Central memory CD8-positive, alpha-beta T cell (primary cell): ENCODE measurements around the gene DYNC1H1.

ENCODE experiments used
- ATAC-seq: fragments of 150-1000 bp; cut with Tn5 transposase; replicated peaks from 2 replicates; pipeline ENCODE4 v1.10.0; 2022; ENCODE audit warnings: mild to moderate bottlenecking, moderate FRiP score, moderate number of reproducible peaks; ENCODE audit not compliant: poor library complexity, severe bottlenecking; ENCODE audit errors: extremely low read depth
- DNase-seq, 2 donors: peaks; one replicate each; pipeline ENCODE4 v3.0.0; 2021; ENCODE audit warnings: low spot score in 2 of 2
- H3K27ac Mint-ChIP-seq: one replicate; pipeline ENCODE4 v1.8.0; 2022; ENCODE audit warnings: low read depth, mild to moderate bottlenecking, moderate library complexity, mixed read lengths
- H3K27me3 Mint-ChIP-seq: one replicate; pipeline ENCODE4 v1.8.0; 2022; ENCODE audit warnings: mixed read lengths
- H3K36me3 Mint-ChIP-seq: one replicate; pipeline ENCODE4 v1.8.0; 2022; ENCODE audit warnings: mild to moderate bottlenecking, moderate library complexity, mixed read lengths; ENCODE audit not compliant: insufficient read depth
- H3K4me1 Mint-ChIP-seq: one replicate; pipeline ENCODE4 v1.8.0; 2022; ENCODE audit warnings: mixed read lengths
- H3K4me3 Mint-ChIP-seq: one replicate; pipeline ENCODE4 v1.8.0; 2022; ENCODE audit warnings: mild to moderate bottlenecking, moderate library complexity, mixed read lengths
- H3K9me3 Mint-ChIP-seq: one replicate; pipeline ENCODE4 v1.8.0; 2022; ENCODE audit warnings: mixed read lengths

Gene DYNC1H1

DNA sequence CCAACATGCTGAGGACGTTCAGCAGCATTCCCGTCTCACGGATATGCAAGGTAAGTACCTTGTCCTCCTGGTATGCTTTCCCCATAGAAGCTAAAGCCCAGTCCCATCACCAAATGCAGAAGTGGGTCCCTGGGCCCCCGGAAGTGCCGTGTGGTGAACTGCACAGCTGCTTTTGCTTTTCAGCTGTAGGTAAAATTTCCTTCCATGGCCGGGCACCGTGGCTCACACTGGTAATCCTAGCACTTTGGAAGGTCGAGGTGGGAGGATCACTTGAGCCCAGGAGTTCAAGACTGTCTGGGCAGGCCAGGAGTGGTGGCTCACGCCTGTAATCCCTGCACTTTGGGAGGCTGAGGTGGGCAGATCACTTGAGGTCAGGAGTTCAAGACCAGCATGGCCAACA is 78.3 kb downstream of the DYNC1H1 start:
- no peak overlapping the region for H3K4me3 Mint-ChIP-seq
- H3K4me1 Mint-ChIP-seq = no peaks in the 10 kb centered on the region
- no peak overlapping the region for H3K27ac Mint-ChIP-seq
- no peak for DNase-seq
- H3K36me3 Mint-ChIP-seq = peaks cover 75% of the 10 kb centered on the region
- H3K27me3 Mint-ChIP-seq = no peaks in the 10 kb centered on the region
- ATAC-seq = no peak
- H3K9me3 Mint-ChIP-seq = no peaks in the 10 kb centered on the region

DNA sequence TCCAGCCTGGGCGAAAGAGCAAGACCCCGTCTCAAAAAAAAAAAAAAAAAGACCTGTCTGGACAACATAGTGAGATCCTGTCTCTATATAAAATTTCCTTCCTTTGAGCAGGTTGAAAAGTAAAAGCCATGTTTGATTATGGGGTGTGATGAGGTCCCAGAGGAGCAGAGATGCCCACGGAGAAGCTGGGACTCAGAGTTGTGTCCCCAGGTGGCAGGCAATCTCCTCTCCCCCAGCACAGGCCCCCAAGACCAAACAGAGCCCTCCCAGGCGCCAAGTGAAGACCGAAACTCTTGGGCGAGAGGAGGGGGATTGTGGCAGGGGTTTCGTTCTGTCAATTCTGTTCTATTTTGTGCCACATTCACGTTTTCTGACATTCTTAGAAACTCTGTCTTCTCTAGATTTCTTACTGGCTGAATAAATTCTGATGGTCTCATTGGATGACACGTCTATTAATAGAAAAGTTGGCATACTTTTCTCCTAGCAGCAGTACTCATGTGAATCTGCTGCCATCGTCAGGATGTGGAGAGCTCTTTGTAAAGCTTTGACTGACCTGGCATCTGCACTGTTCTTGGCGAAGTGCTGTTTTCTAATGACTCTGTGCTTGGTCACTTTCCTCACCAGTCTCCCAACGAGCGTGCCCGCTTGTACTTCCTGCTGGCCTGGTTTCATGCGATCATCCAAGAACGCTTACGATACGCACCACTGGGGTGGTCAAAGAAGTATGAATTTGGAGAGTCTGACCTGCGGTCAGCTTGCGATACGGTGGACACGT is 79.1 kb downstream of the DYNC1H1 start:
- no peak for DNase-seq
- Mint-ChIP-seq H3K36me3 (peaks cover 71% of the 10 kb centered on the region), H3K27me3 (no peaks in the 10 kb centered on the region), H3K9me3 (no peaks in the 10 kb centered on the region), H3K4me1 (no peaks in the 10 kb centered on the region), H3K27ac (no peak overlapping the region), H3K4me3 (no peak overlapping the region)
- no peak for ATAC-seq

DNA sequence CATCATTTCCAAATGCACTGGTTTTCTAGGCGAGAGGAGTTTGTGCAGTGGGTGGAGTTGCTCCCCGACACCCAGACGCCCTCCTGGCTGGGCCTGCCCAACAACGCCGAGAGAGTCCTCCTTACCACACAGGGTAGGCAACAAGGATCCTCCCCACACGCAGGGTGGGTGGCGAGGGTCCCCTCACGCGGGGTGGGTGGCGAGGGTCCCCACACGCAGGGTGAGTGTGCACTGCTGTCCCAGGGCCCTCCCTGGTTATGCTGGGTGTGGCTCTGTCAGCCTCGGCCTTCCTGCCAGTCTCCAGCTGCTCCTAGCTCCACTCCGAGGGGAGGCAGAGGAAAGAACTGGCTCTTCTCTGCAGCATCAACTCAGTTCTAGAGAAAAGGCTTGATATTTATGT is 80.2 kb downstream of the DYNC1H1 start:
- H3K4me3 Mint-ChIP-seq = no peak overlapping the region
- H3K9me3 Mint-ChIP-seq = no peaks in the 10 kb centered on the region
- H3K27ac Mint-ChIP-seq = no peak overlapping the region
- ATAC-seq = no peak
- no peaks in the 10 kb centered on the region for H3K4me1 Mint-ChIP-seq
- no peaks in the 10 kb centered on the region for H3K27me3 Mint-ChIP-seq
- no peak for DNase-seq
- peaks cover 67% of the 10 kb centered on the region for H3K36me3 Mint-ChIP-seq

DNA sequence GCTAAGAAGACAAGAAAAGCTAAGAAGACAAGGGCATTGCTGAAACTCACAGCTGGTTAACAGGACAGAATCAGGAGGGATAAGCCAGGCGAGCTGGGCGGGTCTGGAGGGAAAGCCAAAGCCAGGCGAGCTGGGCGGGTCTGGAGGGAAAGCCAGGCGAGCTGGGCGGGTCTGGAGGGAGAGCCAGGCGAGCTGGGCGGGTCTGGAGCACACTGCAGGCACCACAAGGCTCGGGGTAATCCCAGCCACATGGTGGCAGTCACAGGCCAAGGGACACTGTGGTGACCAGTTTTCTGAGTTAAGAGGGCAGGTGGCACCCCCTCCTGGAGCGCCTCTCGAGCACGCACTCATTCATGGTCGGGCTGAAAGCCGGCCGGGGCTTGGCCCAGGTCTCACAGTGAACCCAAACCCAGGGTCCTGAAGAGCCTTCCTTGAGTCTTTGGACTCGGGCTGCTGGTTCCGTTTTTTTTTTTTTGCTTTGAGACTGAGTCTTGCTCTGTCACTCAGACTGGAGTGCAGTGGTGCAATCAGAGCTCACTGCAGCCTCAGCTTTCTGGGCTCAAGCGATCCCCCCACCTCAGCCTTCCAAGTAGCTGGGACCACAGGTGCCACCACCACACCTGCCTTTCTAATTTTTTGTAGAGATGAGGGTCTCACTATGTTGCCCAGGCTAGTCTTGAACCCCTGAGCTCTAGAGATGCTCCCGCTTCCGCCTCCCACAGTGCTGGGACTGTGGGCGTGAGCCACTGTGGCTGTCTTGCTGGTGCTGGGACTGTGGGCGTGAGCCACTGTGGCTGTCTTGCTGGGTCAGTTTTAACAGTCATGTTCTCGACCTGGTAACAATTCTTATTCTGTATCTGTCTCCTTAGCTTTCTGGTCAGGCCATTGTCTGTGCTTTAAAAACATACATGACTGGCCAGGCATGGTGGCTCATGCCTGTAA is 82.2 kb downstream of the DYNC1H1 start:
- Mint-ChIP-seq H3K27me3 (no peaks in the 10 kb centered on the region), H3K9me3 (no peaks in the 10 kb centered on the region), H3K4me3 (no peak overlapping the region), H3K27ac (no peak overlapping the region), H3K36me3 (peaks cover 62% of the 10 kb centered on the region), H3K4me1 (no peaks in the 10 kb centered on the region)
- ATAC-seq = no peak
- no peak for DNase-seq

DNA sequence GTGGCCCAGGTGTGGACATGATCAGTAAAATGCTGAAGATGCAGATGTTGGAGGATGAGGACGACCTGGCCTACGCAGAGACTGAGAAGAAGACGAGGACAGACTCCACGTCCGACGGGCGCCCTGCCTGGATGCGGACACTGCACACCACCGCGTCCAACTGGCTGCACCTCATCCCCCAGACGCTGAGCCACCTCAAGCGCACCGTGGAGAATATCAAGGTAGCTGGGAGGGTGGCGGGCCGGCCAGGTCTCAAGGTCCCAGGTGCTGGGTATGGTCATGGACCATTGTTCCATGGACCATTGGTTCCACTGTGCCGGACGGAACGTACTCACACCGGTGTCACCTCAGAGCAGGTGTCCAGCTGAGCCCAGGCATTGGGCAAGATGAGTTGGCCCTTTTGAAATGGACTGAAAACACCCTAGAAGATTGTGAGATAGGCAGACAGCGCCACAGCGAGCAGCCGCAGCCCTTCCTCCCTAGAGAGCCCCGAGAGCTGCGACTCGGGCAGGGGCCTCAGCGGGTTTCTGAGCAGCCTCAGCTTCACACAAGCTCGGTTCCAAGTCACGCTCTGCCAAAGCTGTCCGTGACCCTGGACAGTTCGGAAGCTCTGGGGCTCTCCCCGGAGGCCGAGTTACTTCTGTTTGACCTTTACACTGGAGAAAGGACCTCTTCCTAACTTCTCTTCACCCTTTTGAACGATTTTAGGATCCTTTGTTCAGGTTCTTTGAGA is 83.6 kb downstream of the DYNC1H1 start:
- no peak overlapping the region for H3K27ac Mint-ChIP-seq
- H3K4me1 Mint-ChIP-seq = no peaks in the 10 kb centered on the region
- ATAC-seq (no peak), DNase-seq (no peak)
- H3K27me3 Mint-ChIP-seq = no peaks in the 10 kb centered on the region
- H3K36me3 Mint-ChIP-seq = peaks cover 61% of the 10 kb centered on the region
- H3K4me3 Mint-ChIP-seq = no peak overlapping the region
- no peaks in the 10 kb centered on the region for H3K9me3 Mint-ChIP-seq

DNA sequence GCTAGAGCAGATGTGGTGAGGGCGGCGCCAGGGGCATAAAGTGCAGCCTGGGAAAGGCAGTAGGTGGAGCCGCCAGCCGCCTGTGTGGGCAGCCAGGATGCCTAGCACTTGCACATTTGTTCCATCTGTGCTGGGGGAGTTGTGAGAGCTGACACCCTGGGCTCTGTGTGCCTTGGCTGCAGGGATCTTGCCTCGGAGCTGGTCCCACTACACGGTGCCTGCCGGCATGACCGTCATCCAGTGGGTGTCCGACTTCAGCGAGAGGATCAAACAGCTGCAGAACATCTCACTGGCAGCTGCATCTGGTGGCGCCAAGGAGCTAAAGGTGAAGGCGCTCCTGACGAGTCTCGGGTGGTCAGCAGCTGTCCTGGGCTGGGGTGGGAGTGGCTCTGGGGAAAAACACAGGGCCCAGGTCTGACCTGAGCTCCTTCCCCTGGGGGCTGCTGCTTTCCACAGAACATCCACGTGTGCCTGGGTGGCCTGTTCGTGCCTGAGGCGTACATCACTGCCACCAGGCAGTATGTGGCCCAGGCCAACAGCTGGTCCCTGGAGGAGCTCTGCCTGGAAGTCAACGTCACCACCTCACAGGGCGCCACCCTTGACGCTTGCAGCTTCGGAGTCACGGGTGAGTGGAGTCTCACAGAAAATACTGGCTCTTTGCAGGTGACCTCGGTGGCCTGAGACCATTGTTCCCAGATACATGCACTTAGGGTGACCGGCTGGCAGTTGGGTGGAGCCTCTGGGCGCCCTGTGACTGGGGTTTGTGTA is 85.1 kb downstream of the DYNC1H1 start:
- H3K9me3 Mint-ChIP-seq = no peaks in the 10 kb centered on the region
- H3K4me1 Mint-ChIP-seq = no peaks in the 10 kb centered on the region
- H3K4me3 Mint-ChIP-seq = no peak overlapping the region
- DNase-seq (no peak), ATAC-seq (no peak)
- H3K27ac Mint-ChIP-seq = no peak overlapping the region
- H3K36me3 Mint-ChIP-seq = peaks cover 53% of the 10 kb centered on the region
- H3K27me3 Mint-ChIP-seq = no peaks in the 10 kb centered on the region

DNA sequence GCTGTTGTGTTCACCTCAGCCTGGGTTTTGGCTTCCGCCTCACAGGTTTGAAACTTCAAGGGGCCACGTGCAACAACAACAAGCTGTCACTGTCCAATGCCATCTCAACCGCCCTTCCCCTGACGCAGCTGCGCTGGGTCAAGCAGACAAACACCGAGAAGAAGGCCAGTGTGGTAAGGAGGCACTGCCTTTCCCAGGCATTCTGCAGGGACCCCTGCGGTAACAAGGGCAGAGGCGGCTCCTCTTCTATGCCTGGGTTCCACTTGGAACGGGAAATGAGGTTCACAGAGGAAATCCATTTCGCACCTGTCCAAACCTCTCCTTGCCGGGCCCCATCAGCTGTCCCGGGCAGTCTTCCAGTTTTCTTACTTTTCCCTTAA is 85.6 kb downstream of the DYNC1H1 start:
- Mint-ChIP-seq H3K4me3 (no peak overlapping the region), H3K9me3 (no peaks in the 10 kb centered on the region), H3K27me3 (no peaks in the 10 kb centered on the region), H3K36me3 (peaks cover 49% of the 10 kb centered on the region), H3K4me1 (no peaks in the 10 kb centered on the region), H3K27ac (no peak overlapping the region)
- no peak for DNase-seq
- ATAC-seq = no peak

DNA sequence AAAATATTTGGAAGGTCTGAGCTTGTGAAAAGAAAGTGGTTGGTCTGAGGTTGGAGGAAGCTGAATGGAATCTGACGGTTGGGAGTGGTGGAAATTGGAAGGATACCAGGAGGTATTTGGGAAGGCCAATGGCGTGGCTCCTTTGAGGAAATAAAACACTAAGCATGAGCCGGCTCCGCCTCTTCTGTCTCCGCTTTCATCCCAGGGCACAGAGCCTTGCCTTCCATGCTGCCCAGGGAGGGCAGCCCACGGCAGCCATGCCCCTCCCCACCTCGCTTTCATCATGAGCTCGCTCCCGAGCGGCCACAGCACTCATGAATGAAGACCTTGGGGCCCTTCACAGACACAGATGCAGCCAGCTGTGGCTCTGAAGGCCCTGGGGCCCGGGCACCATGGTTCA is 86.3 kb downstream of the DYNC1H1 start:
- peaks cover 52% of the 10 kb centered on the region for H3K36me3 Mint-ChIP-seq
- H3K27me3 Mint-ChIP-seq = no peaks in the 10 kb centered on the region
- H3K9me3 Mint-ChIP-seq = no peaks in the 10 kb centered on the region
- ATAC-seq = no peak
- peaks cover 2% of the 10 kb centered on the region for H3K4me1 Mint-ChIP-seq
- no peak overlapping the region for H3K4me3 Mint-ChIP-seq
- no peak overlapping the region for H3K27ac Mint-ChIP-seq
- no peak for DNase-seq

DNA sequence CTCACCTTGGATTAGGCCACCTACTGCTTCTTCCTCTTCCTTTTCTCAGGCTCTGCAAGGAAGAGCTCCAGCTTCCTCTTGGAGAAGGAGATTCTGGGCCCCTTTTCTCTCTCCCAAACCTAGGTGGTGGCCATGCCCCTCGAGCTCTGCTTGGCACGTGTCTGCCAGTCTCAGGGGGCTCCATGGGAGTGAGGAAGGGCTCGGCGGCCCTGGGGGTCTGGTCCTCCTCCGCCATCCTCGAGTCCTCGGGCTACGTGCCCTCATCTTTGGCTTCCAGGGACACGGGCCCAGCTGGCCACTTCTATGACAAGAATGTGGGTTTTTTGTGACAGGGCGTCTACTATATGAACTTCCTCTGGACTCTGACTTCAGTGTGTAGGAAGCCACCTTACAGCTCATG is 88.1 kb downstream of the DYNC1H1 start:
- H3K27me3 Mint-ChIP-seq = no peaks in the 10 kb centered on the region
- no peak for ATAC-seq
- no peak overlapping the region for H3K27ac Mint-ChIP-seq
- peaks cover 47% of the 10 kb centered on the region for H3K36me3 Mint-ChIP-seq
- no peaks in the 10 kb centered on the region for H3K9me3 Mint-ChIP-seq
- no peak for DNase-seq
- H3K4me1 Mint-ChIP-seq = peaks cover 21% of the 10 kb centered on the region
- no peak overlapping the region for H3K4me3 Mint-ChIP-seq

DNA sequence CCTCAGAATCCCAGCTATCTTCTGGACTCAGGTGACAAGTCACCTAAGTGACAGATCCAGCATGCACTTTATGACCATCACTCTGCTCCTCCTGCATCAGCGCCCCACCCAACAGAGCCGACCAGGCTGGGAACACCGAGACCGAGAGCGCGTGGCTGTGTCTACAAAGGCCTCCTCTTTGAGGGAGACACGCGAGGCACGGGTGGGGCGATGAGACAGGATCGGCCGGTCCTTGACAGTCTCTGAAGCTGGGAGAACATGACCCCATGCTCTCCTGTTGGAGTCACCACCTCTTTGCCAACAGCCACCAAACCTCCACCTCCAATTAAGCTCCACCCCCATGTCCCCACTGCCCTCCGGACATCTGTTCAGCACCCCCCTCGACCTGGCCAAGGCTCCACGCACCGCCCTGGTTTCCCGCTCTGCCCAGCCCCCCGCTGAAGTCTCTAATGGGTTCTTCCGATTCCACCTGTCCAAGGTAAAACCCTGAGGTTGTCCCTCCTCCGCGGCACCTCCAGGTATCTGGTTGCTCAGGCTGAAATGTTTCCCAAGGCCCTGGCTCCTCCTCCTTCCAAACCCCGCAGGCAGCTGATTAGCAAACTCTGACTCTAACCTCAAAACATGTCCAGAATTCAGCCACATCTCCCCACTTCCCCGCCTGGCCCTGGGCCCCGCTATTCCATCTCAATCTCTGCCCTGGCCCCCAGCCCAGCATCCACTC is 91.0 kb downstream of the DYNC1H1 start:
- no peak overlapping the region for H3K4me3 Mint-ChIP-seq
- peak overlapping the region; percentile 67 for H3K27ac Mint-ChIP-seq
- H3K4me1 Mint-ChIP-seq = peaks cover 31% of the 10 kb centered on the region
- DNase-seq (no peak), ATAC-seq (no peak)
- H3K9me3 Mint-ChIP-seq = no peaks in the 10 kb centered on the region
- H3K36me3 Mint-ChIP-seq = peaks cover 29% of the 10 kb centered on the region
- H3K27me3 Mint-ChIP-seq = no peaks in the 10 kb centered on the region

DNA sequence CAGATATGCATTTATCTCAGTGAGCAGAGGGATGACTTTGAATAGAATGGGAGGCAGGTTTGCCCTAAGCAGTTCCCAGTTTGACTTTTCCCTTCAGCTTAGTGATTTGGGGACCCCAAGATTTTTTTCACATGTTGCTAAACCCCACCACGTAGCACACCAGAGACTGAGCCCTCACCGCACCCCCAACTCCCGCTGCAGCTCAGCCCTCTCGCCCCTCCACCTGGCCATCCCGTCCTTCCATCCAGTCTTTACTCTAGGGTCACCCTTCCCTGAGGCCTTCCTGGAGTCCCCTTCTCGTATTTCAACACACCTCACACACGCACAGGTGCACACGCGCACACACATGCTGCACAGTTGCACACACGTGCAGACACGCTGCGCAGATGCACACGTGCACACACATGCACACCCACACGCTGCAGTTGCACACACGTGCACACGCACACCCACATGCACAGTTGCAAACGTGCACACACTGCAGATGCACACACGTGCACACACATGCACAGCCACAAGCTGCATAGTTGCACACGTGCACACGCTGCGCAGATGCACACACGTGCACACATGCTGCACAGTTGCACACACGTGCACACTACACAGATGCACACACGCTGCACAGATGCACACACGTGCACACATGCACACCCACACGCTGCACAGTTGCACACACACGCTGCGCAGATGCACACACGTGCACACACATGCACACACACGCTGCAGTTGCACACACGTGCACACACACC is 92.5 kb downstream of the DYNC1H1 start:
- Mint-ChIP-seq H3K27me3 (no peaks in the 10 kb centered on the region), H3K27ac (peak overlapping the region; percentile 22), H3K4me1 (peaks cover 31% of the 10 kb centered on the region), H3K36me3 (peaks cover 18% of the 10 kb centered on the region), H3K4me3 (peak overlapping the region; percentile 71), H3K9me3 (no peaks in the 10 kb centered on the region)
- ATAC-seq = no peak
- DNase-seq = no peak
